ENCODE results near the gene CCDC60. TPM values are rescaled to one million over a fixed set of nuclear protein-coding genes. Genes with fewer than 3 reads are reported as not detected.

The CCDC60 gene
- total RNA-seq, 1 donor from 2014 or later, result not detected

- intact Hi-C loops (cut with DNase I), result no loop called here
- Histone ChIP-seq H3K4me1 (no peaks in the 10 kb centered on the region), H3K27me3 (no peaks in the 10 kb centered on the region), H3K9me3 (no peaks in the 10 kb centered on the region), H3K27ac (no peak overlapping the region), H3K36me3 (no peaks in the 10 kb centered on the region), H3K4me3 (no peak overlapping the region)
- DNase-seq (ENCODE audit: low spot score in 2 of 2), result no peak
- TF ChIP-seq CTCF (IDR thresholded peaks at IDR 0.05), result no peak
These were observed 25.6 kb upstream of the CCDC60 start for GRCh38 chr12:119308708-119309456.

GRCh38 chr12:119311878-119312277 is 22.7 kb upstream of the CCDC60 start:
- intact Hi-C loops (cut with DNase I), result no loop called here
- Histone ChIP-seq H3K9me3 (no peaks in the 10 kb centered on the region), H3K27ac (no peak overlapping the region), H3K27me3 (no peaks in the 10 kb centered on the region), H3K4me1 (no peaks in the 10 kb centered on the region), H3K36me3 (no peaks in the 10 kb centered on the region), H3K4me3 (no peak overlapping the region)
- no peak for TF ChIP-seq CTCF (IDR thresholded peaks at IDR 0.05)
- no peak for DNase-seq (ENCODE audit: low spot score in 2 of 2)

- intact Hi-C loops (cut with DNase I), result no loop called here
- Histone ChIP-seq H3K4me3 (no peak overlapping the region), H3K4me1 (no peaks in the 10 kb centered on the region), H3K27me3 (no peaks in the 10 kb centered on the region), H3K27ac (no peak overlapping the region), H3K9me3 (no peaks in the 10 kb centered on the region), H3K36me3 (no peaks in the 10 kb centered on the region)
- no peak for TF ChIP-seq CTCF (IDR thresholded peaks at IDR 0.05)
- DNase-seq (ENCODE audit: low spot score in 2 of 2), result no peak
These were observed 21.6 kb upstream of the CCDC60 start for GRCh38 chr12:119312904-119313303.

- no peak overlapping the region for H3K27ac ChIP-seq
- no peak overlapping the region for H3K4me3 ChIP-seq
- no peaks in the 10 kb centered on the region for H3K36me3 ChIP-seq
- no peak for DNase-seq (ENCODE audit: low spot score in 2 of 2)
- H3K4me1 ChIP-seq, result no peaks in the 10 kb centered on the region
- intact Hi-C loops (cut with DNase I), result no loop called here
- TF ChIP-seq CTCF (IDR thresholded peaks at IDR 0.05), result no peak
- no peaks in the 10 kb centered on the region for H3K9me3 ChIP-seq
- no peaks in the 10 kb centered on the region for H3K27me3 ChIP-seq
These were observed 20.2 kb upstream of the CCDC60 start for GRCh38 chr12:119314290-119314689.

- H3K27me3 ChIP-seq, result no peaks in the 10 kb centered on the region
- intact Hi-C loops (cut with DNase I), result no loop called here
- no peaks in the 10 kb centered on the region for H3K4me1 ChIP-seq
- H3K9me3 ChIP-seq, result no peaks in the 10 kb centered on the region
- H3K36me3 ChIP-seq, result no peaks in the 10 kb centered on the region
- DNase-seq (ENCODE audit: low spot score in 2 of 2), result no peak
- H3K4me3 ChIP-seq, result no peak overlapping the region
- H3K27ac ChIP-seq, result no peak overlapping the region
- TF ChIP-seq CTCF (IDR thresholded peaks at IDR 0.05), result no peak
These were observed 14.9 kb upstream of the CCDC60 start for GRCh38 chr12:119319638-119320037.

Data from ascending aorta (tissue), 2 donors.